A673 (cell line): ENCODE data around the gene ATPAF2. TPM values are rescaled to one million over a fixed set of nuclear protein-coding genes. Genes with fewer than 3 reads are reported as not detected.

Source experiments
- BruUV-seq: library from RNA; stranded (reverse); fragments of 400-500 nt; replicated peaks from 2 replicates; lab custom pipeline; 2021; lab: Mats Ljungman, UMichigan
- CTCF ChIA-PET: fragments of 300-600 bp; sonication (Branson Sonifier 250); formaldehyde crosslinking; loops from one replicate; lab custom pipeline; 2022; ENCODE audit warnings: antibody characterized with exemption; lab: Charles Lee
- POLR2A ChIA-PET: fragments of 300-600 bp; sonication (Branson Sonifier 250); formaldehyde crosslinking; loops from one replicate; lab custom pipeline; 2022; ENCODE audit warnings: antibody characterized with exemption; ENCODE audit not compliant: low non-redundant PET; lab: Charles Lee
- DNase-seq: peaks from one replicate; pipeline ENCODE4 v3.0.0-alpha.2; 2015; ENCODE audit warnings: low spot score
- H3K27ac ChIP-seq: fragments of 200-600 bp; sonication (generic); 2 replicates; pipeline ENCODE4 v1.5.1; 2016; ENCODE audit warnings: mixed run types, low read depth, mild to moderate bottlenecking, mixed read lengths, antibody characterized with exemption, low read length; ENCODE audit not compliant: poor library complexity, severe bottlenecking
- H3K27me3 ChIP-seq: fragments of 200-600 bp; sonication (generic); replicated peaks from 2 replicates; pipeline ENCODE4 v1.6.1; 2017; ENCODE audit warnings: mixed run types, low read depth, mild to moderate bottlenecking, mixed read lengths, antibody characterized with exemption, low read length; ENCODE audit not compliant: insufficient read depth, poor library complexity
- H3K36me3 ChIP-seq: fragments of 200-600 bp; sonication (generic); 2 replicates; pipeline ENCODE4 v1.6.1; 2016; ENCODE audit warnings: mixed run types, mild to moderate bottlenecking, mixed read lengths, antibody characterized with exemption, low read length; ENCODE audit not compliant: insufficient read depth, poor library complexity, severe bottlenecking
- H3K4me1 ChIP-seq: fragments of 200-600 bp; sonication (generic); 2 replicates; pipeline ENCODE4 v1.6.1; 2017; ENCODE audit warnings: mixed run types, mild to moderate bottlenecking, mixed read lengths, antibody characterized with exemption, low read length; ENCODE audit not compliant: insufficient read depth, poor library complexity, severe bottlenecking
- H3K4me3 ChIP-seq: fragments of 200-600 bp; sonication (generic); 2 replicates; pipeline ENCODE4 v1.5.1; 2016; ENCODE audit warnings: low read depth, mixed run types, mild to moderate bottlenecking, mixed read lengths, low read length; ENCODE audit not compliant: poor library complexity, severe bottlenecking
- H3K9me3 ChIP-seq: fragments of 200-600 bp; sonication (generic); 2 replicates; pipeline ENCODE4 v1.6.1; 2016; ENCODE audit warnings: mixed run types, low read depth, mild to moderate bottlenecking, mixed read lengths, antibody characterized with exemption, low read length; ENCODE audit not compliant: poor library complexity, severe bottlenecking
- EZH2 ChIP-seq: fragments of 200-600 bp; sonication (generic); IDR thresholded peaks from 2 replicates; pipeline ENCODE4 v1.6.1; 2017; ENCODE audit warnings: borderline replicate concordance, low read depth, mild to moderate bottlenecking, mixed read lengths, antibody characterized with exemption, low read length; ENCODE audit not compliant: poor library complexity, severe bottlenecking
- intact Hi-C: fragments of 100-400 bp; cut with micrococcal nuclease; formaldehyde crosslinking; loops from one replicate; pipeline ENCODE4 v1.10.0; 2022; ENCODE audit not compliant: unreplicated experiment
- total RNA-seq: library from RNA; stranded (reverse); gene quantifications from 2 replicates; pipeline ENCODE4 v1.2.3, GENCODE V29; 2021
- TF ChIP-seq, protein P1 (sequence below): fragments of 300-800, 200-600 bp; sonication (generic); conservative IDR thresholded peaks from 2 replicates; pipeline ENCODE4 v1.5.1; 2017; ENCODE audit warnings: low read depth, mild to moderate bottlenecking, antibody characterized with exemption, low read length, moderate library complexity, mixed read lengths

ATPAF2 gene
- total RNA-seq, 1 experiment from 2014 or later = 30.5 TPM

DNA sequence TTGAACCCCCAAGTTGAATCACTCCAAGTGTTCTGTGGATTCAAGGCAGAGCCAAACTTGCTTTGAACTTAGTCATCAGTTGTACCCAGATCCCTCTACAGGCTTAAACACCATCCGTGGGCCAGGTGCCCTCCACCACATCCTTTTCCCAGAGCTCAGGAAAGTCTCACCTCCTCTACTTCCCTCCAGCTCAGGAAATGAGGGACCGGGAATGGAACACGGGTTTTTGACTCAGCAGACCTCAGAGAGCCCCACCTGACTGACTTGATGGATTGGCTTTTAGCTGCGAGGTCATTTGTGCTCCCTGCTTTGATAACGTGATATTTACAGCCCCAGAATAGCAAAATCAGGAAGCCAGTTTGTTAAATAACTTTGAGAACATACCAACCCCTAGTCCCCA, 20.3 kb upstream of the ATPAF2 start:
- Histone ChIP-seq H3K9me3 (no peaks in the 10 kb centered on the region), H3K27me3 (no peaks in the 10 kb centered on the region), H3K4me3 (no peak overlapping the region), H3K27ac (no peak overlapping the region), H3K4me1 (no peaks in the 10 kb centered on the region), H3K36me3 (peaks cover 34% of the 10 kb centered on the region)
- intact Hi-C loops = no loop called here
- ChIA-PET POLR2A (no interaction called here), CTCF (no interaction called here)
- TF ChIP-seq, protein P1, sequence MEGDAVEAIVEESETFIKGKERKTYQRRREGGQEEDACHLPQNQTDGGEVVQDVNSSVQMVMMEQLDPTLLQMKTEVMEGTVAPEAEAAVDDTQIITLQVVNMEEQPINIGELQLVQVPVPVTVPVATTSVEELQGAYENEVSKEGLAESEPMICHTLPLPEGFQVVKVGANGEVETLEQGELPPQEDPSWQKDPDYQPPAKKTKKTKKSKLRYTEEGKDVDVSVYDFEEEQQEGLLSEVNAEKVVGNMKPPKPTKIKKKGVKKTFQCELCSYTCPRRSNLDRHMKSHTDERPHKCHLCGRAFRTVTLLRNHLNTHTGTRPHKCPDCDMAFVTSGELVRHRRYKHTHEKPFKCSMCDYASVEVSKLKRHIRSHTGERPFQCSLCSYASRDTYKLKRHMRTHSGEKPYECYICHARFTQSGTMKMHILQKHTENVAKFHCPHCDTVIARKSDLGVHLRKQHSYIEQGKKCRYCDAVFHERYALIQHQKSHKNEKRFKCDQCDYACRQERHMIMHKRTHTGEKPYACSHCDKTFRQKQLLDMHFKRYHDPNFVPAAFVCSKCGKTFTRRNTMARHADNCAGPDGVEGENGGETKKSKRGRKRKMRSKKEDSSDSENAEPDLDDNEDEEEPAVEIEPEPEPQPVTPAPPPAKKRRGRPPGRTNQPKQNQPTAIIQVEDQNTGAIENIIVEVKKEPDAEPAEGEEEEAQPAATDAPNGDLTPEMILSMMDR = no peak
- no peak for TF ChIP-seq EZH2
- BruUV-seq = no TSS peak
- DNase-seq = no peak

DNA sequence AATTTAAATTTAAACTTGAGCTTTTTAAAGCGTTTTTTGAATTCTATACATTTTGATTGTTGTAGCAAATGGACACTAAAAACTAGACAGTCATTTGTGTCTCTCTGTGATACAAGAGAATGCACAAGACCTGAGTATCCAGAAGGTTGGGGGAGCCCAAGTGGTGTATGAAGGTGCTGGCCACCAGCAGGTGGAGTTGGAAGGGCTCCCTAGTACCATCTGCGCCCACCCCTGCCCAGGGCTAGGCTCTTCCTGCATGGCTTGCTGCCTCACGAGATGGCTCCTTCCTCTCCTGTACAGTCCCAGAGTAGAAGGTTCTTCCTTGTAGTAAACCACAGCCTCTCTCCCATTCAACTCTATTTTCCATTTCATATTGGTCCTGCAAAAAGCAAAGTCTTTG, 17.2 kb upstream of the ATPAF2 start:
- no peak for DNase-seq
- TF ChIP-seq, protein P1 = no peak
- TF ChIP-seq EZH2 = no peak
- intact Hi-C loops = no loop called here
- BruUV-seq = no TSS peak
- CTCF ChIA-PET = no interaction called here
- Histone ChIP-seq H3K36me3 (peaks cover 33% of the 10 kb centered on the region), H3K27ac (no peak overlapping the region), H3K4me1 (no peaks in the 10 kb centered on the region), H3K27me3 (no peaks in the 10 kb centered on the region), H3K9me3 (no peaks in the 10 kb centered on the region), H3K4me3 (no peak overlapping the region)
- POLR2A ChIA-PET = no interaction called here

DNA sequence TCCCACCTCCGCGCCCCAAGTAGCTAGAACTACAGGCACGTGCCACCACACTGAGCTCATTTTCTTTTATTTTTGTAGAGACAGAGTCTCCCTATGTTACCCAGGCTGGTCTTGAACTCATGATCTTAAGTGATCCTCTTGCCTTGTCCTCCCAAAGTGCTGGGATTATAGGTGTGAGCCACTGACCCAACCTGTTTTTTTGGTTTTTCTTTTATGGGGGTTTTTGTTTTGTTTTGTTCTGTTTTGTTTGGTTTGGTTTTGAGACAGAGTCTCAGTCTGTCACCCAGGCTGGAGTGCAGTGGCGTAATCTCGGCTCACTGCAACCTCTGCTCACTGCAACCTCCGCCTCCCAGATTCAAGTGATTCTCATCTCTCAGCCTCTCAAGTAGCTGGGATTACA, 16.6 kb upstream of the ATPAF2 start:
- Histone ChIP-seq H3K4me3 (no peak overlapping the region), H3K36me3 (peaks cover 33% of the 10 kb centered on the region), H3K27me3 (no peaks in the 10 kb centered on the region), H3K27ac (no peak overlapping the region), H3K9me3 (no peaks in the 10 kb centered on the region), H3K4me1 (no peaks in the 10 kb centered on the region)
- POLR2A ChIA-PET = no interaction called here
- no TSS peak for BruUV-seq
- intact Hi-C loops = no loop called here
- no peak for TF ChIP-seq EZH2
- TF ChIP-seq, protein P1 = no peak
- CTCF ChIA-PET = no interaction called here
- no peak for DNase-seq
